Renal cortical epithelial cell (primary cell): ENCODE results near the gene WDCP. TPM values are rescaled to one million over a fixed set of nuclear protein-coding genes. Genes with fewer than 3 reads are reported as not detected.
"Not testable (repeated sequence)": the region's sequence is repeated elsewhere in the genome, so short reads cannot be mapped to it uniquely, and the experiment has no call there.

Source experiments
- DNase-seq: peaks from one replicate; pipeline ENCODE4 v3.0.0-alpha.2; 2011; ENCODE audit warnings: low read depth
- total RNA-seq: library from RNA; depleted of rRNA; stranded (reverse); fragments of >200 nt; gene quantifications from 2 replicates; pipeline ENCODE4 v1.2.3, GENCODE V29; 2014

The WDCP gene
- total RNA-seq, 1 donor from 2014 or later: 14.3 TPM

GRCh38 chr2:24065341-24065740, 18.1 kb upstream of the WDCP start:
- DNase-seq: no peak

- DNase-seq: no peak
Observed at GRCh38 chr2:24058564-24059271, 11.5 kb upstream of the WDCP start.

GRCh38 chr2:24055750-24056149, 8.6 kb upstream of the WDCP start:
- no peak for DNase-seq

- DNase-seq: no peak
Observed at GRCh38 chr2:24054366-24055010, 7.3 kb upstream of the WDCP start.

GRCh38 chr2:24052951-24053350, 5.8 kb upstream of the WDCP start:
- DNase-seq: no peak

- no peak for DNase-seq
Observed at GRCh38 chr2:24051833-24052232, 4.6 kb upstream of the WDCP start.

- DNase-seq: no peak
Observed at GRCh38 chr2:24050041-24050979, 3.1 kb upstream of the WDCP start.

GRCh38 chr2:24049485-24050021, 2.4 kb upstream of the WDCP start, which contains the start of gene FKBP1B:
FKBP1B (plus strand) TSS chr2:24049741; CDS start chr2:24049850, 109 bp downstream.
- DNase-seq: peak; percentile 31

- DNase-seq: no peak
Observed at GRCh38 chr2:24048769-24049484, 1.7 kb upstream of the WDCP start.

GRCh38 chr2:24047703-24048033, 477 bp upstream of the WDCP start:
- no peak for DNase-seq

- DNase-seq: no peak
Observed at GRCh38 chr2:24046599-24046929, 627 bp downstream of the WDCP start.

GRCh38 chr2:24045511-24046508, 1.4 kb downstream of the WDCP start:
- peak; percentile 34 for DNase-seq

GRCh38 chr2:24043133-24043532, 4.1 kb downstream of the WDCP start:
- DNase-seq: not testable (repeated sequence)

GRCh38 chr2:24040511-24040910, 6.7 kb downstream of the WDCP start:
- DNase-seq: no peak

- DNase-seq: no peak
Observed at GRCh38 chr2:24038786-24039499, 8.2 kb downstream of the WDCP start.

- DNase-seq: no peak
Observed at GRCh38 chr2:24026233-24026632, 21.0 kb downstream of the WDCP start.

- DNase-seq: no peak
Observed at GRCh38 chr2:24024996-24025663, 22.1 kb downstream of the WDCP start.

GRCh38 chr2:24024018-24024417, 23.2 kb downstream of the WDCP start:
- no peak for DNase-seq

- no peak for DNase-seq
Observed at GRCh38 chr2:24022975-24023575, 24.1 kb downstream of the WDCP start.
